CD4-positive, CD25-positive, alpha-beta regulatory T cell (primary cell): ENCODE results near the gene IKBKE. TPM values are rescaled to one million over a fixed set of nuclear protein-coding genes. Genes with fewer than 3 reads are reported as not detected.

Source experiments
- ATAC-seq, 2 donors: fragments of 150-1000 bp; cut with Tn5 transposase; one replicate each; pipeline ENCODE4 v1.10.0; 2021; ENCODE audit warnings: low read depth in 2 of 2, moderate number of reproducible peaks in 2 of 2, moderate library complexity in 1 of 2
- DNase-seq, 3 donors: peaks; one replicate each; pipeline versions ENCODE4 v3.0.0 to v3.0.0-alpha.2; 2012 to 2022; ENCODE audit warnings: mixed read lengths in 1 of 3
- H3K27ac ChIP-seq: one replicate; pipeline ENCODE4 v1.7.0; 2013; ENCODE audit warnings: mild to moderate bottlenecking, low read length; ENCODE audit not compliant: insufficient read depth, poor library complexity, severe bottlenecking
- H3K27me3 ChIP-seq: one replicate; pipeline ENCODE4 v1.7.0; 2013; ENCODE audit warnings: low read length; ENCODE audit not compliant: control insufficient read depth, insufficient read depth
- H3K36me3 ChIP-seq: one replicate; pipeline ENCODE4 v1.7.0; 2013; ENCODE audit warnings: mild to moderate bottlenecking, low read length, moderate library complexity; ENCODE audit not compliant: control insufficient read depth, insufficient read depth
- H3K4me1 ChIP-seq: 2 replicates; pipeline ENCODE4 v1.7.0; 2013; ENCODE audit warnings: mild to moderate bottlenecking, low read length; ENCODE audit not compliant: insufficient read depth, control insufficient read depth, poor library complexity, severe bottlenecking
- H3K4me3 ChIP-seq: one replicate; pipeline ENCODE4 v1.7.0; 2013; ENCODE audit warnings: low read depth, mild to moderate bottlenecking, low read length, moderate library complexity
- H3K9me3 ChIP-seq, 2 experiments: 1 replicate in 1 of 2; 2 replicates in 1 of 2; pipeline ENCODE4 v1.7.0; 2013; ENCODE audit warnings: low read length in 2 of 2, mild to moderate bottlenecking in 1 of 2, moderate library complexity in 1 of 2; ENCODE audit not compliant: control insufficient read depth in 2 of 2
- H3K27ac Mint-ChIP-seq, 3 donors: one replicate each; pipeline ENCODE4 v1.8.0; 2020 to 2022; ENCODE audit warnings: mild to moderate bottlenecking in 3 of 3, mixed read lengths in 3 of 3, moderate library complexity in 2 of 3
- H3K27me3 Mint-ChIP-seq: one replicate; pipeline ENCODE4 v1.8.0; 2022; ENCODE audit warnings: mild to moderate bottlenecking, mixed read lengths
- H3K36me3 Mint-ChIP-seq: one replicate; pipeline ENCODE4 v1.8.0; 2020; ENCODE audit warnings: mixed read lengths
- H3K4me1 Mint-ChIP-seq, 4 donors: one replicate each; pipeline ENCODE4 v1.8.0; 2020 to 2022; ENCODE audit warnings: mixed read lengths in 4 of 4, mild to moderate bottlenecking in 1 of 4
- H3K4me3 Mint-ChIP-seq, 4 donors: one replicate each; pipeline ENCODE4 v1.8.0; 2020 to 2022; ENCODE audit warnings: mild to moderate bottlenecking in 4 of 4, mixed read lengths in 4 of 4, moderate library complexity in 3 of 4
- H3K9me3 Mint-ChIP-seq, 7 donors: one replicate each; pipeline ENCODE4 v1.8.0; 2020 to 2022; ENCODE audit warnings: mixed read lengths in 7 of 7, mild to moderate bottlenecking in 3 of 7, moderate library complexity in 2 of 7
- polyA plus RNA-seq, 4 donors: library from polyadenylated mRNA; unstranded; fragments of 300-500 nt; fragmentation: Illumina TruSeq; gene quantifications; one replicate each; pipeline ENCODE4 v1.2.3, GENCODE V29; 2021
- total RNA-seq: library from RNA; stranded (reverse); gene quantifications from one replicate; pipeline ENCODE4 v1.2.3, GENCODE V29; 2022

Gene IKBKE
- total and polyA plus RNA-seq, 5 donors from 2014 or later, result 55.3 to 87.4 (median 78.3) TPM

- H3K27ac Mint-ChIP-seq, result no peak overlapping the region
- no peak for DNase-seq
- no peaks in the 10 kb centered on the region for H3K36me3 ChIP-seq
- ATAC-seq, result no peak
- H3K4me1 ChIP-seq, result peaks cover 13% of the 10 kb centered on the region
- no peak overlapping the region for H3K27ac ChIP-seq
- peaks cover 34% of the 10 kb centered on the region for H3K27me3 Mint-ChIP-seq
- H3K4me1 Mint-ChIP-seq, result peaks cover 0 to 15% (median 4%) of the 10 kb centered on the region in 4 donors
- no peak overlapping the region for H3K4me3 Mint-ChIP-seq
- no peaks in the 10 kb centered on the region for H3K9me3 Mint-ChIP-seq
- no peak overlapping the region for H3K4me3 ChIP-seq
- no peaks in the 10 kb centered on the region for H3K9me3 ChIP-seq
- peaks cover 13% of the 10 kb centered on the region for H3K27me3 ChIP-seq
- peaks cover 12% of the 10 kb centered on the region for H3K36me3 Mint-ChIP-seq
These were observed 42.0 kb downstream of the IKBKE start for GRCh38 chr1:206512058-206512850.

- H3K4me1 Mint-ChIP-seq, result peaks cover 0 to 15% (median 4%) of the 10 kb centered on the region in 4 donors
- Histone ChIP-seq H3K27ac (no peak overlapping the region), H3K9me3 (no peaks in the 10 kb centered on the region), H3K27me3 (peaks cover 13% of the 10 kb centered on the region), H3K4me3 (no peak overlapping the region), H3K36me3 (no peaks in the 10 kb centered on the region), H3K4me1 (peaks cover 9% of the 10 kb centered on the region)
- peaks cover 12% of the 10 kb centered on the region for H3K36me3 Mint-ChIP-seq
- no peak overlapping the region for H3K27ac Mint-ChIP-seq
- H3K27me3 Mint-ChIP-seq, result peaks cover 34% of the 10 kb centered on the region
- no peaks in the 10 kb centered on the region for H3K9me3 Mint-ChIP-seq
- DNase-seq (no peak), ATAC-seq (no peak)
- no peak overlapping the region for H3K4me3 Mint-ChIP-seq
These were observed 42.5 kb downstream of the IKBKE start for GRCh38 chr1:206512851-206513180.

- Mint-ChIP-seq H3K9me3 (no peaks in the 10 kb centered on the region), H3K36me3 (peaks cover 12% of the 10 kb centered on the region), H3K4me1 (peaks cover 0 to 9% (median 4%) of the 10 kb centered on the region in 4 donors), H3K4me3 (no peak overlapping the region), H3K27me3 (peaks cover 34% of the 10 kb centered on the region), H3K27ac (no peak overlapping the region)
- peaks cover 10% of the 10 kb centered on the region for H3K27me3 ChIP-seq
- peaks cover 2% of the 10 kb centered on the region for H3K4me1 ChIP-seq
- DNase-seq, result no peak
- no peaks in the 10 kb centered on the region for H3K9me3 ChIP-seq
- no peaks in the 10 kb centered on the region for H3K36me3 ChIP-seq
- no peak overlapping the region for H3K27ac ChIP-seq
- no peak overlapping the region for H3K4me3 ChIP-seq
- ATAC-seq, result no peak
These were observed 43.2 kb downstream of the IKBKE start for GRCh38 chr1:206513312-206514111.

- Histone ChIP-seq H3K36me3 (no peaks in the 10 kb centered on the region), H3K27me3 (peaks cover 1% of the 10 kb centered on the region), H3K9me3 (no peaks in the 10 kb centered on the region), H3K27ac (no peak overlapping the region), H3K4me1 (no peaks in the 10 kb centered on the region), H3K4me3 (no peak overlapping the region)
- ATAC-seq (no peak), DNase-seq (no peak)
- peaks cover 0 to 5% (median 0%) of the 10 kb centered on the region in 4 donors for H3K4me1 Mint-ChIP-seq
- no peaks in the 10 kb centered on the region for H3K9me3 Mint-ChIP-seq
- peaks cover 22% of the 10 kb centered on the region for H3K27me3 Mint-ChIP-seq
- H3K36me3 Mint-ChIP-seq, result peaks cover 7% of the 10 kb centered on the region
- H3K27ac Mint-ChIP-seq, result no peak overlapping the region
- no peak overlapping the region for H3K4me3 Mint-ChIP-seq
These were observed 44.6 kb downstream of the IKBKE start for GRCh38 chr1:206514813-206515387.

GRCh38 chr1:206516728-206516990 lies 46.4 kb downstream of the IKBKE start:
- H3K27ac Mint-ChIP-seq, result no peak overlapping the region
- Histone ChIP-seq H3K27me3 (no peaks in the 10 kb centered on the region), H3K36me3 (no peaks in the 10 kb centered on the region), H3K4me3 (no peak overlapping the region), H3K9me3 (no peaks in the 10 kb centered on the region), H3K4me1 (no peaks in the 10 kb centered on the region), H3K27ac (no peak overlapping the region)
- H3K4me1 Mint-ChIP-seq, result peaks cover 0 to 1% (median 0%) of the 10 kb centered on the region in 4 donors
- H3K4me3 Mint-ChIP-seq, result no peak overlapping the region
- H3K9me3 Mint-ChIP-seq, result no peaks in the 10 kb centered on the region
- DNase-seq, result no peak
- no peak for ATAC-seq
- H3K27me3 Mint-ChIP-seq, result peaks cover 7% of the 10 kb centered on the region
- peaks cover 4% of the 10 kb centered on the region for H3K36me3 Mint-ChIP-seq

- H3K27ac ChIP-seq, result no peak overlapping the region
These were observed 47.5 kb downstream of the IKBKE start for GRCh38 chr1:206517784-206518183.

GRCh38 chr1:206518206-206518605 lies 47.9 kb downstream of the IKBKE start:
- Histone ChIP-seq H3K4me3 (no peak overlapping the region), H3K27me3 (no peaks in the 10 kb centered on the region), H3K9me3 (no peaks in the 10 kb centered on the region), H3K36me3 (no peaks in the 10 kb centered on the region), H3K27ac (no peak overlapping the region), H3K4me1 (no peaks in the 10 kb centered on the region)
- Mint-ChIP-seq H3K4me3 (no peak overlapping the region), H3K9me3 (no peaks in the 10 kb centered on the region), H3K4me1 (peaks cover 0 to 1% (median 0%) of the 10 kb centered on the region in 4 donors), H3K27ac (no peak overlapping the region), H3K27me3 (peaks cover 7% of the 10 kb centered on the region), H3K36me3 (peaks cover 4% of the 10 kb centered on the region)
- no peak for DNase-seq
- no peak for ATAC-seq

More at GRCh38 chr1:206517784-206518183, 47.5 kb downstream of the IKBKE start:
- no peak for ATAC-seq
- Histone ChIP-seq H3K4me3 (no peak overlapping the region), H3K27me3 (no peaks in the 10 kb centered on the region), H3K36me3 (no peaks in the 10 kb centered on the region), H3K4me1 (no peaks in the 10 kb centered on the region), H3K9me3 (no peaks in the 10 kb centered on the region)
- Mint-ChIP-seq H3K4me3 (no peak overlapping the region), H3K36me3 (peaks cover 4% of the 10 kb centered on the region), H3K27me3 (peaks cover 7% of the 10 kb centered on the region), H3K27ac (no peak overlapping the region), H3K4me1 (peaks cover 0 to 1% (median 0%) of the 10 kb centered on the region in 4 donors), H3K9me3 (no peaks in the 10 kb centered on the region)
- DNase-seq, result no peak
